ENCODE data around the gene ZBTB20. TPM values are rescaled to one million over a fixed set of nuclear protein-coding genes. Genes with fewer than 3 reads are reported as not detected.

ZBTB20 gene
- total RNA-seq, 4 donors from 2014 or later: 69.9 to 112 (median 80.8) TPM

- Histone ChIP-seq H3K9me3 (no peaks in the 10 kb centered on the region), H3K4me3 (no peak overlapping the region), H3K27me3 (no peaks in the 10 kb centered on the region), H3K27ac (replicated peaks in 1 of 4) (no peak overlapping the region), H3K4me1 (peaks cover 0 to 5% (median 0%) of the 10 kb centered on the region in 4 donors), H3K36me3 (no peaks in the 10 kb centered on the region)
- WGBS: 83% methylated on average over 5 of the region's 5 CpGs
- no peak for TF ChIP-seq POLR2A (IDR thresholded peaks at IDR 0.05; ENCODE audit: low read depth)
- TF ChIP-seq CTCF (IDR thresholded peaks at IDR 0.05): no peak
- no peak for TF ChIP-seq EP300 (IDR thresholded peaks at IDR 0.05)
- TF ChIP-seq POLR2AphosphoS5 (IDR thresholded peaks at IDR 0.05): no peak
- no peak for DNase-seq (ENCODE audit: extremely low spot score)
- intact Hi-C loops (cut with DNase I): no loop called here
Observed at GRCh38 chr3:114698146-114699105, 448.7 kb downstream of the ZBTB20 start.

- no peak for TF ChIP-seq CTCF (IDR thresholded peaks at IDR 0.05)
- TF ChIP-seq POLR2AphosphoS5 (IDR thresholded peaks at IDR 0.05): no peak
- TF ChIP-seq POLR2A (IDR thresholded peaks at IDR 0.05; ENCODE audit: low read depth): no peak
- TF ChIP-seq EP300 (IDR thresholded peaks at IDR 0.05): no peak
- H3K4me1 ChIP-seq: peaks cover 0 to 3% (median 0%) of the 10 kb centered on the region in 4 donors
- no peaks in the 10 kb centered on the region for H3K9me3 ChIP-seq
- no peaks in the 10 kb centered on the region for H3K27me3 ChIP-seq
- no peaks in the 10 kb centered on the region for H3K36me3 ChIP-seq
- 83% methylated on average over 4 of the region's 4 CpGs for WGBS
- H3K27ac ChIP-seq (replicated peaks in 1 of 4): no peak overlapping the region
- DNase-seq (ENCODE audit: extremely low spot score): no peak
- no peak overlapping the region for H3K4me3 ChIP-seq
- intact Hi-C loops (cut with DNase I): no loop called here
Observed at GRCh38 chr3:114697401-114697800, 449.7 kb downstream of the ZBTB20 start.

- H3K36me3 ChIP-seq: no peaks in the 10 kb centered on the region
- no peak overlapping the region for H3K27ac ChIP-seq (replicated peaks in 1 of 4)
- intact Hi-C loops (cut with DNase I): no loop called here
- DNase-seq (ENCODE audit: extremely low spot score): no peak
- H3K27me3 ChIP-seq: no peaks in the 10 kb centered on the region
- no peaks in the 10 kb centered on the region for H3K9me3 ChIP-seq
- no peak overlapping the region for H3K4me3 ChIP-seq
- WGBS: 82% methylated on average over 1 of the region's 1 CpG
- no peak for TF ChIP-seq CTCF (IDR thresholded peaks at IDR 0.05)
- no peak for TF ChIP-seq EP300 (IDR thresholded peaks at IDR 0.05)
- no peak for TF ChIP-seq POLR2A (IDR thresholded peaks at IDR 0.05; ENCODE audit: low read depth)
- no peak for TF ChIP-seq POLR2AphosphoS5 (IDR thresholded peaks at IDR 0.05)
- H3K4me1 ChIP-seq: peaks cover 0 to 5% (median 0%) of the 10 kb centered on the region in 4 donors
Observed at GRCh38 chr3:114694251-114694650, 452.8 kb downstream of the ZBTB20 start.

GRCh38 chr3:114691871-114692270, 455.2 kb downstream of the ZBTB20 start:
- no peak overlapping the region for H3K4me3 ChIP-seq
- intact Hi-C loops (cut with DNase I): no loop called here
- WGBS: 75% methylated on average over 3 of the region's 3 CpGs

More at GRCh38 chr3:114691871-114692270, 455.2 kb downstream of the ZBTB20 start:
- DNase-seq (ENCODE audit: extremely low spot score): no peak
- H3K36me3 ChIP-seq: no peaks in the 10 kb centered on the region
- TF ChIP-seq POLR2A (IDR thresholded peaks at IDR 0.05; ENCODE audit: low read depth): no peak
- TF ChIP-seq CTCF (IDR thresholded peaks at IDR 0.05): no peak
- TF ChIP-seq EP300 (IDR thresholded peaks at IDR 0.05): no peak
- TF ChIP-seq POLR2AphosphoS5 (IDR thresholded peaks at IDR 0.05): no peak
- no peaks in the 10 kb centered on the region for H3K27me3 ChIP-seq
- H3K4me1 ChIP-seq: peaks cover 0 to 8% (median 2%) of the 10 kb centered on the region in 4 donors
- H3K27ac ChIP-seq (replicated peaks in 1 of 4): no peak overlapping the region
- no peaks in the 10 kb centered on the region for H3K9me3 ChIP-seq

All from esophagus muscularis mucosa (tissue), 4 donors.